ENCODE measurements around the gene UBASH3A. TPM values are rescaled to one million over a fixed set of nuclear protein-coding genes. Genes with fewer than 3 reads are reported as not detected.

Gene UBASH3A
- total and polyA plus RNA-seq, 12 donors = 0.09 to 1.3 (median 0.15) TPM; not detected in 7

- DNase-seq (no peak), ATAC-seq (no peak)
- peaks cover 0 to 24% (median 14%) of the 10 kb centered on the region in 7 donors for H3K27me3 ChIP-seq
- H3K9me3 ChIP-seq = peaks cover 0 to 12% (median 2%) of the 10 kb centered on the region in 11 donors
- no peaks in the 10 kb centered on the region for H3K4me1 ChIP-seq
- no peak overlapping the region for H3K27ac ChIP-seq
- no peak overlapping the region for H3K4me3 ChIP-seq
- 45 to 47% methylated on average over 8 of the region's 8 CpGs for WGBS, 2 donors
- intact Hi-C loops (cut with DNase I) = loop anchor here in 1 of 10 donors (10.0 kb wide), 1 partner anchor 93 kb away; no protein-coding TSS in a partner anchor
- TF ChIP-seq, protein P1, sequence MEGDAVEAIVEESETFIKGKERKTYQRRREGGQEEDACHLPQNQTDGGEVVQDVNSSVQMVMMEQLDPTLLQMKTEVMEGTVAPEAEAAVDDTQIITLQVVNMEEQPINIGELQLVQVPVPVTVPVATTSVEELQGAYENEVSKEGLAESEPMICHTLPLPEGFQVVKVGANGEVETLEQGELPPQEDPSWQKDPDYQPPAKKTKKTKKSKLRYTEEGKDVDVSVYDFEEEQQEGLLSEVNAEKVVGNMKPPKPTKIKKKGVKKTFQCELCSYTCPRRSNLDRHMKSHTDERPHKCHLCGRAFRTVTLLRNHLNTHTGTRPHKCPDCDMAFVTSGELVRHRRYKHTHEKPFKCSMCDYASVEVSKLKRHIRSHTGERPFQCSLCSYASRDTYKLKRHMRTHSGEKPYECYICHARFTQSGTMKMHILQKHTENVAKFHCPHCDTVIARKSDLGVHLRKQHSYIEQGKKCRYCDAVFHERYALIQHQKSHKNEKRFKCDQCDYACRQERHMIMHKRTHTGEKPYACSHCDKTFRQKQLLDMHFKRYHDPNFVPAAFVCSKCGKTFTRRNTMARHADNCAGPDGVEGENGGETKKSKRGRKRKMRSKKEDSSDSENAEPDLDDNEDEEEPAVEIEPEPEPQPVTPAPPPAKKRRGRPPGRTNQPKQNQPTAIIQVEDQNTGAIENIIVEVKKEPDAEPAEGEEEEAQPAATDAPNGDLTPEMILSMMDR (IDR thresholded peaks at IDR 0.05) = no peak
- no peaks in the 10 kb centered on the region for H3K36me3 ChIP-seq
Measured at GRCh38 chr21:42437786-42438185, 34.1 kb downstream of the UBASH3A start.

DNA sequence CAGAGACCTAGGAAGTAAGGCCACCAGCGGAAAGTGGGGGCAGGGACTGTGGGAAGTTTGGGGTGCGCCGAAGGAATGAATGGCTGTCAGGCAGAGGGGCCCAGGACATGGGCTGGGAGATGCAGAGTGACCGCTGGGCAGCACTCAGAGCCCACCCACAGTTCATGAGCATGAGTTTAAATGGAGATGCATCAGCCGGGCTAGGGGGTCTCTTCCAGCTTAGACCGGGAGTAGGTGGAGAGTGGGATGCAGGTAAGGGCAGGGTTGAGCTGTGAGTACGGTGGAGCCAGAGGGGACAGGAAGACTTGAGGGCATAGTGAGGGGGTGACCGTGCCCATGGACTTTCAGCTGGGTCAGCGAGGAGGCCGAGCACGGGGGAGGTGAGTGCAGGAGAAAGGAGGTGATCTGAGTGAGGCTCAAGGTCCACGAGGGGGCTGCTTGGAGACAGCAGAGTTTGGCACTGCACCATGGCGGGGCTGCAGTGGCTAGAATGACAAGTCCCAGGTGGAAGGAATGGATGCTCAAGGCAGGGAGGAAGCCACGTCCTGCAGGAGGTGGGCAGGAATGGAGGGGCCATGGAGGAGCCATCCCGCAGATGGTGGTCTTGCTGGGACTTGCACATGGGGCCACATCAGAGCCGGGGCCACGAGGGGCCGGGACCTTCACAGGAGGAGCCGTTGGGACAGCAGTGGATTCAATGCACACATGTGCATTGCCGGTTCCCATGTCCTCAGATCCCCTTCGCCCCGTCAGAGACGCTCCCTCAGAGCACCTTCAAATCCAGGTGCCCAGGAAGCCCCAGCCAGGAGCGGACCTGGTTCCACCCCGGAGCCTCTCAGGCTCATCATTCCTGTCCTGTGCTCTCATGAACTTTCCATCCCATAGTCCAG lies 34.9 kb downstream of the UBASH3A start:
- peaks cover 0 to 6% (median 0%) of the 10 kb centered on the region in 11 donors for H3K9me3 ChIP-seq
- intact Hi-C loops (cut with DNase I) = loop anchor here in 1 of 10 donors (10.0 kb wide), 1 partner anchor 94 kb away; no protein-coding TSS in a partner anchor
- H3K36me3 ChIP-seq = no peaks in the 10 kb centered on the region
- H3K27ac ChIP-seq = no peak overlapping the region
- H3K27me3 ChIP-seq = peaks cover 0 to 24% (median 14%) of the 10 kb centered on the region in 7 donors
- H3K4me1 ChIP-seq = no peaks in the 10 kb centered on the region
- ATAC-seq (no peak), DNase-seq (no peak)
- no peak overlapping the region for H3K4me3 ChIP-seq
- 83 to 92% methylated on average over 25 of the region's 25 CpGs for WGBS, 2 donors
- TF ChIP-seq, protein P1 (IDR thresholded peaks at IDR 0.05) = no peak

- Histone ChIP-seq H3K4me1 (no peaks in the 10 kb centered on the region), H3K27me3 (peaks cover 0 to 24% (median 14%) of the 10 kb centered on the region in 7 donors), H3K36me3 (no peaks in the 10 kb centered on the region), H3K9me3 (peaks cover 0 to 6% (median 0%) of the 10 kb centered on the region in 11 donors), H3K4me3 (no peak overlapping the region), H3K27ac (no peak overlapping the region)
- ATAC-seq (no peak), DNase-seq (no peak)
- WGBS, 2 donors = 81 to 83% methylated on average over 17 of the region's 17 CpGs
- intact Hi-C loops (cut with DNase I) = loop anchor here in 6 of 10 donors (10.0 kb wide), 3 partner anchors 95 to 125 kb away; partner anchors contain the start of gene TFF3 (in 2 of the 6)
- TF ChIP-seq, protein P1 (IDR thresholded peaks at IDR 0.05) = no peak
Measured at GRCh38 chr21:42439284-42440186, 35.8 kb downstream of the UBASH3A start.
